Vagina (tissue), 2 donors: Measurements from ENCODE around the gene FAM186B.

Experiments
- CTCF ChIP-seq, 3 experiments: fragments of 450-650 bp in 2 of 3; fragments of 200-600 bp in 1 of 3; sonication (generic) in 1 of 3; IDR thresholded peaks; one replicate each; pipeline ENCODE4 v1.5.1; 2017 to 2019; ENCODE audit warnings: antibody characterized with exemption in 3 of 3, mild to moderate bottlenecking in 2 of 3, moderate library complexity in 2 of 3
- POLR2A ChIP-seq, 2 donors: fragments of 450-650 bp; IDR thresholded peaks; one replicate each; pipeline ENCODE4 v1.6.1; 2017; ENCODE audit warnings: antibody characterized with exemption in 2 of 2, mild to moderate bottlenecking in 2 of 2, moderate library complexity in 2 of 2
- POLR2AphosphoS5 ChIP-seq, 2 donors: sonication (generic); formaldehyde crosslinking; IDR thresholded peaks; one replicate each; pipeline ENCODE4 v1.9.0; 2017; ENCODE audit warnings: antibody characterized with exemption in 2 of 2, mild to moderate bottlenecking in 2 of 2, low read depth in 1 of 2; ENCODE audit not compliant: insufficient read depth in 1 of 2

- TF ChIP-seq POLR2A (IDR thresholded peaks at IDR 0.05) (peak in 1 of 2 donors; percentile 71), POLR2AphosphoS5 (IDR thresholded peaks at IDR 0.05; ENCODE audit: insufficient read depth in 1 of 2, low read depth in 1 of 2) (peak; percentile 31 to 91), CTCF (IDR thresholded peaks at IDR 0.05) (no peak)
Measured at GRCh38 chr12:49623142-49623904, 17.9 kb upstream of the FAM186B start, which contains the start of gene PRPF40B.
